MM.1S (cell line): ENCODE measurements around the gene TTC7B.

ENCODE experiments used
- CTCF ChIP-seq: fragments of 300-600 bp; sonication (generic); IDR thresholded peaks from 2 replicates; pipeline ENCODE4 v1.5.1; 2016; ENCODE audit warnings: antibody characterized with exemption, low read length, mixed read lengths
- EZH2 ChIP-seq: fragments of 300-600 bp; sonication (generic); optimal IDR thresholded peaks from 2 replicates; pipeline ENCODE3; 2017; ENCODE audit warnings: low read depth, mild to moderate bottlenecking, antibody characterized with exemption, low read length, mixed read lengths
- EZH2phosphoT487 ChIP-seq: fragments of 300-600 bp; sonication (generic); IDR thresholded peaks from 2 replicates; pipeline ENCODE4 v1.6.1; 2018; ENCODE audit warnings: antibody characterized with exemption, low read length

GRCh38 chr14:90773196-90773486 is 43.1 kb downstream of the TTC7B start:
- no peak for TF ChIP-seq CTCF
- no peak for TF ChIP-seq EZH2
- no peak for TF ChIP-seq EZH2phosphoT487
